ENCODE data around the gene IGSF9B. TPM values are rescaled to one million over a fixed set of nuclear protein-coding genes. Genes with fewer than 3 reads are reported as not detected.

The IGSF9B gene
- polyA plus RNA-seq, 4 donors = 4.2 to 6.4 (median 6.3) TPM

DNA sequence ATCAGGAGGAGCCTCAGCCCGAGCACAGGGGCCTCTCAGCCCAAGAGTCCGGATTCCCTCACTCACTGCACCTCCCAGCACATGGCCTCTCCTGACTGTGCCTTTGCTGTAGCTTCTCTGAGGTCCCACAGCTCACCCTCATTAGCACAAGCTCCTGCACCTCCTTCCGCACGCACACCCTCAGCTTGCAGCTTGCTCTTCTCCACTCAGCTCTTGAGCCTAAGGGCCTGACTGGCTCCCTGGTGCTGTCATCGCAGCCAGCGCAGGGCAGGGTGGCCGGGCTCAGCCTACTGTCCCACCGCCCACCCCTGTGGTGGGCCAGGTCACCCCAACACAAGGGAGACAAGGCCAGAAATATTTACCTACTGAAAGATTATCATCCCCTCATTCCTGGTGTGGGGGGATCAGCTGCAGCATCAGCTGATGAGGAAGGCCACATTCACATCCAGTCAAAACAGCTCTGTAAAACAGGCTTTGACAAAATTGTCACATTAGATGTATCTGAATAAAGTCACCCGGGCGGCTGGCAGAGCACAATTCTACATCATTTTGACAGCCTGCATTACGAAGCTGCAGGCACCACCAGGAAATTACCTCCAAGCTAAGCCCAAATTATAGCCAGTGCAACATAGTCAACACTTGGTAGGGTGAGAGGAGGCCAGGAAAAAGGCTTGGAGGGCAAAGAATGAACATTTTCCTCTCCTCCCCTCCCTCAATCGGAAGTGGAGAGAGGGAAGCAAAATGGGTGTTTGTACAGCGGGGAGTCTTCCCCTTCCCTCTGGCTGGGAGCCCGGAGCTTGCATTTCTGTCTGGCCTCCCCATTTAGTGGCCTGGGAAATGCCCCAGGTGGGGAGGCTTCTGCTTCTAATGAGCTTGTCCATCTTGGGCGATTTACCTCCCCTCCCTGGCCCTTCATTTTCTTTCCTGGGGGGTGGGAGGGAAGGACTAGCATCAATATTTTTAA is 29.5 kb upstream of the IGSF9B start:
- DNase-seq (ENCODE audit: low read depth in 4 of 4, low spot score in 3 of 4) = no peak

DNA sequence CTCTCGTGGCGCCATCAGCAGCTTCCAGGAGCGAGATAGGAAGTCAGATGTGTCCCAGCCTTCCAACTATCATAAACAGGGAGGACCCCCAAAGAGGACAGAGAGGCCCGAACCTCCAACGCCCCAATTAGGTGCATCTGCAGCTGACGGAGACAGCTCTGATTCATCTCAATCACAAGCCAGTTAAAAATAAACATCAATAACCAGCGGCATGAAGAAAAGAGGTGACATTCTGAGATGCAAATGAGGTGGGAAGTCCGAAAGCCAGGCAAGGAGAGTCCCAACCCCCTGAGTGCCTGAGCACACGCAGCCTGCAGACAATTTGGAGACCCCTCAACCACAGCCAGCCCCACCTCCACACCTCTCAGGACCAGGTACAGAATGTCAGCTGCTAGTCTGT is 28.1 kb upstream of the IGSF9B start:
- no peak for DNase-seq (ENCODE audit: low read depth in 4 of 4, low spot score in 3 of 4)

DNA sequence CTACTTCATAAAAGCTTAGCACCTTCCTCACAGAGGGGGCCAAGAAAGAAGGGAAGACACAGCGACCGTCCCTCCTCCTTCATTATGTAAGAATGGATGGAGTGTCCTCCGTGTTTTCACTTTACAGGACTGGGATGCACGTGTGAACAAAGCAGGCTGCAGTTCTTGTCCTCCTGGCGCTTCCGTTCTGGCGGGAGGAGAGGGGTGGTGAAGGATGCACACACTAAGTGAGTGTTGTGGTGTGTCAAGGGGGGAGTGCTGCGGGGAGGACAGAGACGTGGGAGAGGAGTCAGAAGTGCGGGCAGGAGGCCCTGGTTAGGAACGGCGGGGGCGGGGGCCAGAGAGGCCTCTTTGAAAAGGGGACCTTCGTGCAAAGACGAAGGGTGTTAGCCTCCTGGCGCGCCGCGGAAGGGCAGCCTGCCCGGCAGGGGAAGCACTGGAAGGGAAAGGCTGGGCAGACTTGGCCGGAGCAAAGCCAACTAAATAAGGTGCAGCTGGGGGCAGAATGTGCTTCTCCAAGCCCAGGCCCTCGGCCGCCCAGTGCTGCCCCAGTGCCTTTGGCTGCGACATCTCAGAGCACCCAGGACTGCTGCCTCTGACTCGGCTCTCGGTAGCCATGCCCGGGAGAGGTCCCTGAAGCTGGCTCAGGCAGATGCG is 27.0 kb upstream of the IGSF9B start:
- DNase-seq (ENCODE audit: low read depth in 4 of 4, low spot score in 3 of 4) = no peak

DNA sequence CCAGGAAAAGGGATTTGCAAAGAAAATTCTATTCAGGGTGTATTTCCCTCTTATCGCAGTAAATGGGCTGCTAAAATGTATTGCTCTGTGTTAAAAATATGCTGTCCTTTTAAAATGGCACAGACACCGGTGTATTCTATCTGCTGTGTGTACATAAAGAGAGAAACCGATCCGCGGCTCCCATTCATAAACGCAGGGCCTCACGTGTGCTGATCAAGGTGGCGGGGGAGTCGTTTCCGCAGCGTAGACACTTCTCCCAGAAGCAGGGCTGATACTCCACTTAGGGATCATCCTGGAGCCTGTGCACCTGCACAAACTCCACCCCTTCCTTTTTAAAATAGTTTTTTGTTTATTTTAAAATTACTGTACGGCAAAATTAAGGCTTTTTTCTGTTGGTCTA is 26.1 kb upstream of the IGSF9B start:
- DNase-seq (ENCODE audit: low read depth in 4 of 4, low spot score in 3 of 4) = no peak

DNA sequence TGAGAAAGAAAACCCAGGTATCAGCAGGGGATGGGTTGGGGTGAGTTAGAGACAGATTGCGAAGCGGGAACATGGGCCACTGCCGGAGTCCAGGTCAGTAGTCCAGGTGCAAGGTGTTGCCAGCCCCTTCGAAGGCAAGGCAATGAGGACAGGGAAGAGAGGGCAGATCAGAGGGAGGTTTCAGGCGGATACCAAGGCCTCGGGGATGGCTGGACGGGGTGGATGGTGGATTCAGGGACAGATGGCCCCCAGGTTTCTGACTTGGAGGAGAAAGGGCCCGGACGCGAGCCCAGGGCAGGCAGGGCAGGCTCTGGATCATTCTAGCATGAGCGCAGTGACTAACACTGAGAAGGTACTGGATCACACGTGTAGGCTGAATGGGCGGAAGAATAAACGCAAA is 25.4 kb upstream of the IGSF9B start:
- no peak for DNase-seq (ENCODE audit: low read depth in 4 of 4, low spot score in 3 of 4)

DNA sequence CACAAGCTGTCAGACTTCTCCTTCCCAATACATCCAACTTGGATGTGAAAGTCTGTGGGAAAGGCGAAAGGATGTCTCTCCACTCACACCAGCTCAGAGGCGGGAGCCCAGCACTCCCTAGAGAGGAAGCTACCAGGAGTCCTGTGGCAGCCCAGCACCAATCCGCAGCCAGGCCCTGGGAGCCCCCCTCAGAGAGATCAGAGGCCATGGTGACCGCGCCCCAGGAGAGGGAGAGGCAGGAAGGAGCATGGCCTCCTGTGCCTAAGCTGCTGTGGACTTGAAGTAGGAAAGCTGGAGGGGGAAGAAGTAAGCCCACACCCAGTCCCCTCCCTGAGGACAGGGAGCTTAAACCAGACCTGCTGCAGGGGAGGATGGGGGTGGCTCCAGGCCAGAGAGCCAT is 24.4 kb upstream of the IGSF9B start:
- DNase-seq (ENCODE audit: low read depth in 4 of 4, low spot score in 3 of 4) = no peak

DNA sequence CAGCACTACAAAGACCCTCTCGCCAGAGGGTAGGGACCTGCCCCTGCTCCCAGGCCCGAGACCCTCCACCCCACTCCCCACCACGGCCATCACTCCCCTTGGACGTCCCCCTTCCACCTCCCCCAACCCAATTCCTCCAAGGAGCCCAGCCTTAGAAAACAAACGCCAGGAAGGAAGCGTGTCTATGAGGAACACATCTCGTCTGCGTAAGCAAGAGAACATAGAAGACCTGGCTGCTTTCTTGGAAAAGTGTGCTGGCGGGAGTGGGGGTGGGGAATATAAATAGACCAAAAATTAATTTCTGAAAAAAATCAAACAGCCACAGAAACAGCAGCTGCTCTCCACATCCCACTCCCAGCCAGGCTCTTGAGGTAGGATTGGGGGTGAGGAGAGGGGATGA is 23.9 kb upstream of the IGSF9B start:
- no peak for DNase-seq (ENCODE audit: low read depth in 4 of 4, low spot score in 3 of 4)

GRCh38 chr11:133978794-133979193 is 22.0 kb upstream of the IGSF9B start:
- no peak for DNase-seq (ENCODE audit: low read depth in 4 of 4, low spot score in 3 of 4)

- DNase-seq (ENCODE audit: low read depth in 4 of 4, low spot score in 3 of 4) = no peak
Observed at GRCh38 chr11:133977067-133977677, 20.4 kb upstream of the IGSF9B start.

- no peak for DNase-seq (ENCODE audit: low read depth in 4 of 4, low spot score in 3 of 4)
Observed at GRCh38 chr11:133975488-133975849, 18.7 kb upstream of the IGSF9B start.

GRCh38 chr11:133974836-133975487 is 18.2 kb upstream of the IGSF9B start:
- DNase-seq (ENCODE audit: low read depth in 4 of 4, low spot score in 3 of 4) = no peak

DNA sequence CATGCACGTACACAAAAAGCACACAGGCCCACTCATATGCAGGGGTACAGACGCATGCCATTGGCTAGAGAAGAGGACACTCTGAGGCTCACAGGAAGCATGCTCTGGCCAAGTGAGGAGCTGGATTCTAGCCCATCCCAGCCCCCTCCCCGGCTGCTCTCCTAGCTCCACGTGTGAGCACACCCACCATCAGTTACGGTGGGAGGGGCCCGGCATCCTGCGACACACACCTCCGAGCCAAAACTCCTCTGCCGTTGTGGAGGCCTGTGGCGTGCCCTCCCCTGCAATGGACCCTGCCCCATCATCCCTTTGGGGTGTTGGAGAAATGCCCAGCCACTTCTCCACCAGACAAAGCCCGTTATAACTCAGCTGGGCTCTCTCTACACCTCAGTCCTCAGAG is 15.1 kb upstream of the IGSF9B start:
- DNase-seq (ENCODE audit: low read depth in 4 of 4, low spot score in 3 of 4) = no peak

DNA sequence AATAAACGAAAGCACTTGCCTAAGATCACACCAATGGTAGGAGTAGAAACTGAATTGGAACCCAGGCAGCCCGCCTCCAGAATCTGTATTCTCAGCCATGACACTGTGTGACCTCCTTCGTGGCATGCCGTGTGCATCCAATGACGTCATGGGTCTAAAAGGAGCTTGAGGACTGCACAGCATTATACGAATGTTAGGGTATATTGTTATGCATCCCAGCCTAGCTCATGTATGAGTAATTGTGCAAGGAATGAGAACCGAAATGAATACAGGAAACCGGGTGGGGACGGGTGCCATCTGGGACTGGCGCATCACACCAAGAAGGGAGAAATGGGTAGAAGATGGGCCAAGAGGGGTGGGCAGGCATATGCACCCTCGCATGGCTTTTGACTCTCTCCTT is 12.3 kb upstream of the IGSF9B start:
- no peak for DNase-seq (ENCODE audit: low read depth in 4 of 4, low spot score in 3 of 4)

- DNase-seq (ENCODE audit: low read depth in 4 of 4, low spot score in 3 of 4) = no peak
Observed at GRCh38 chr11:133968300-133968699, 11.5 kb upstream of the IGSF9B start.

DNA sequence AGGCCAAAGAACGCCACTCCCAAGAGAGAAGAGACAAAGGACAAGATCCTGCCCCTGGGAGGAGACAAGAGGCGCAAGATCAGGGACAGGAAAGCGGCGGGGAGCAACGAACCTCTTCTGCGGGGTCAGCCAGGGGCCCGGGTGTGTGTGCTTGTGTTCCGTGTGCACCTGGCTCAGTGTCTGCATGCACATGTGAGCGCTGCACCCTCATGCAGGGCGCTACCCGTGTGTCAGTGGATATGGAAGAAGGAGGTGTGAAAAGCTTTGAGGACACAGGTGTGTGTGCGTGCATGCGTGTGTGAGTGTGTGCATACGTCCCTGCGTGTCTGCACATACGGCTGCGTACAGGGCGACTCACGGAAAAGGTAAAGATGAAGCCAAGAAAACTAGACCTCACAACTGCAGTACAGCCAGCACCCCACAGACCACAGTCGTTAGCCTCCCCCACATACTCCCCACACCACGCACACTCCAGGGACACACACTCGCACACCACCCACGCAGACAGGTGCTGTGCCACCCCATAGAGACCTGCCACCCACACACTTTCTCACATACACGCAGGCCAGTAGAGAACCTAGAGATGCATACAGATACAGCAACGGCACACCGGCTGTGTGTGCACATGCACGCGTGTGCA is 11.0 kb upstream of the IGSF9B start:
- no peak for DNase-seq (ENCODE audit: low read depth in 4 of 4, low spot score in 3 of 4)

GRCh38 chr11:133966921-133967598 is 10.3 kb upstream of the IGSF9B start:
- DNase-seq (ENCODE audit: low read depth in 4 of 4, low spot score in 3 of 4) = no peak

- no peak for DNase-seq (ENCODE audit: low read depth in 4 of 4, low spot score in 3 of 4)
Observed at GRCh38 chr11:133966172-133966651, 9.4 kb upstream of the IGSF9B start.

- no peak for DNase-seq (ENCODE audit: low read depth in 4 of 4, low spot score in 3 of 4)
Observed at GRCh38 chr11:133965031-133965601, 8.3 kb upstream of the IGSF9B start.

DNA sequence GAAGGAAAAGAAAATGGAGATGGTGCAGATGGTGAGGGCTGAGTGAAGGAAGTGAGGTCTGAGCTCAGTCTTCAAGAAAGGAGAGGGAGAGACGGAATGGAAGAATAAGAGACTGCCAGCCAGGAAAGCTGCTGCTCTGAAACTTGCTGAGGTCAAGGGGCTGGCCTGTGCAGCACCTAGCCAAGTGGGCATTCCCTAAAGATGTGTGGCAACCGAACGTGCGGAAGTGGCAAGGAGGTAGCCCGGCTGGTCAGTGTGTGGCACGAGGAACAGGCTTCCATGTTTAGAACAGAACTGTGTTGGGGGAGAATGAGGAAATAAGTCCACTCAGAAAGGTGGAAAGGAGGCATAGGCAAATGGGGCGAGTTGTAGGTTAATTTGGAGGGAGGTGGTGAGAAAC is 7.6 kb upstream of the IGSF9B start:
- no peak for DNase-seq (ENCODE audit: low read depth in 4 of 4, low spot score in 3 of 4)

DNA sequence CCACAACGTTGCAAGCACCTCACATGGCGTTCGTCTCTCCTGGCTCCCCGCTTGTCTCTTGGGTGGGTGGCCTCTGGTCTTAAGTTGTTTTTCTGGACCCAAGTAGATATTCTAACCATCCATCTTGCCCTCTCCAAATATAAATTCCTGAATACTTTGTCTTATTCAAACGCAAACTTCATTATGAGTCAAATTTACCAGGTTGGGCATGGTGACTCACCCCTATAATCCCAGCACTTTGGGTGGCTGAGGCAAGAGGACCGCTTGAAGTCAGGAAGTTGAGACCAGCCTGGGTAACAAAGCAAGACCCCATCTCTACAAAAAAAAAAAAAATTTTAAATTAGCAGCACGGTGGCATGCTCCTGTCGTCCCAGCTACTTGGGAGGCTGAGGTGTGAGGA is 5.1 kb upstream of the IGSF9B start:
- DNase-seq (ENCODE audit: low read depth in 4 of 4, low spot score in 3 of 4) = no peak
